HG03025 (cell line): Measurements from ENCODE around the gene ALKAL2.

Source experiments
- ATAC-seq: cut with Tn5 transposase; IDR thresholded peaks from one replicate; pipeline ENCODE4 v1.9.1; 2021; ENCODE audit warnings: mild to moderate bottlenecking, moderate library complexity; ENCODE audit not compliant: unreplicated experiment, low FRiP score

The ALKAL2 gene

GRCh38 chr2:295090-295489, 7.2 kb upstream of the ALKAL2 start:
- no peak for ATAC-seq

DNA sequence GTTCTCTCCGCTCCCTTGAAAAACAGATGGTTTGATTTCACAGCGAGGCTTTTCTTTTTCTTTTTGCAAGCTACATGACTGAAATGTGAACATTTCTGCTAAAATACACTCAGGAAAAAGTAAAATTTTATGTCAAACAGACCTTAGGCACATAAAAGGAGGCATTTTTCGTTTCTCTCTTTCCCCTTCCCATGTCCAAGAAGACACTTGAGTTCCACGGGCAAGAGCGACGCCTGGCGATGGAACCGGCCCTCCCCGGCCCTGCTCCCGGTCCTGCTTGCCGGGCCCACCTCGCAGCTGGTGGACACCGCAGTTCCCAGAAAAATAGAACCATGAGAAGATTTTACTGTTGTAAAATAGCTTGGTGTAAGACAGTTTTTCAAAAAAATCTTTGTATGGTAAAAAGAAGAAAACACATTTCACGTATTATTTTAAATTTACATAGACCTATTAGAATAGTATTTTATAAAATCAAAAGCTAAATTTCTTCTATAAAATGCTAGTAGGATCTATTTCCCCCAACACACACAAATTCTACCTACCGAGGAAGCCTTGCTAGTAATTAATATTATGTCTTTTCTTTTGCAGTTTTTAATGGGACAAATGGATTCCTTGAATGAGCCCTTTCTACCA, 2.3 kb upstream of the ALKAL2 start:
- no peak for ATAC-seq

DNA sequence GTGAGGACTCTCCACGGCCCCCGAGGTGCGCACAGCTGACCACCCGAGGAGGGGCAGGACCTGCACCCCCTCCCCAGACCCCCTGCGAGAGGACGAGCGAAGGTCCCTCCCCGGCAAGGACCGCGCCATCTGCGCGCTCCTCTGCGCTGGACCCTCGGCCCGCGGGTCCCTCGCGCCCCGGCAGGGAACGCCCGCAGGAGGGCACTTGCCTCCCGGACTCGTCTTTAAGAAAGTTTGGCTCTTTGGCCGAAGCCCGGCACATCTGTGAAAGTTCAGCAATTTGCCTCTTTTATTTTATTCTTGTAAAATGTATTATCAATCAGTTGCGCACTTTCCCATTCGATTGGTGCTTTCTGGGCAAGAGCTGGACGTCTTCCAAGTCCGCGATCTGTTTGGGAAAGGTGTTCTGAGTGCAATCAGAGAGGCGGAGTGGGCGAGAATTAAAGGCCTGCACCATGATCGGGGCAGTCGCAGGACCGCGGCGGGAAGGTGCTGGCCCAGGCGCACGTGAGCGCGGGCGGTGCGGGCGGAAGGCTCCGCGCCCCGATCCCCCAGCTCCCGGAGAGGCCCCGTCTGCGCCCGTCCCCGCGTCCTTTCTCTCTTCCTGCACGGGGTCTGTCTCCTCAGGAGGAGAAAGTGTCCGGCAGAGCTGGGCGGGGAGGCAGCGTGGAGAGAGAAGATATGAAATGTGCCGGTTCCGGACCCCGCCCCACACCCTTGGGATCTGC, 1.6 kb upstream of the ALKAL2 start:
- ATAC-seq, result no peak

- ATAC-seq, result no peak
These were observed 969 bp upstream of the ALKAL2 start for GRCh38 chr2:288758-289361.

DNA sequence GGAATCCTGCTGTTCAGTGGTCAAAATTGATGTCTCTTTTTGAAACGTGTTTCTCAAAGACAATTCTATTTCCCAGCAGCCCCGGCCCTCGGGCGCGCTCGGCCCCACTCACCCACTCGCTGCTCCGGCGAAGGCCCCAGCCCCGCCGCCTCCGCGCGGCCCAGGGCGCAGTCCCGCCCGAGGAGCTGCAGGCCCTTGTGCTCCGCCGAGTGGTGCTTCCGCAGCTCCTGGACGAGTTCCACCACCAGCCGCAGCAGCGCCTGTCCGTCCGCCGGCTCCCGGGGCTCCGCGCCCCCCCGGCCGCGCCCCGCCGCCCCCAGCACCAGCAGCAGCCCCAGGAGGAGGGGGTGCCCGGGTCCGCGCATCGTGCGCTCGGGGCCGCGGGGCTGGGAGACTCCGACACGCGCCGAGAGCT, 413 bp downstream of the ALKAL2 start:
- ATAC-seq, result peak; percentile 55

GRCh38 chr2:286774-287392, 1.0 kb downstream of the ALKAL2 start:
- peak; percentile 7 for ATAC-seq

GRCh38 chr2:286035-286434, 1.9 kb downstream of the ALKAL2 start:
- no peak for ATAC-seq

GRCh38 chr2:285531-285930, 2.4 kb downstream of the ALKAL2 start:
- no peak for ATAC-seq

DNA sequence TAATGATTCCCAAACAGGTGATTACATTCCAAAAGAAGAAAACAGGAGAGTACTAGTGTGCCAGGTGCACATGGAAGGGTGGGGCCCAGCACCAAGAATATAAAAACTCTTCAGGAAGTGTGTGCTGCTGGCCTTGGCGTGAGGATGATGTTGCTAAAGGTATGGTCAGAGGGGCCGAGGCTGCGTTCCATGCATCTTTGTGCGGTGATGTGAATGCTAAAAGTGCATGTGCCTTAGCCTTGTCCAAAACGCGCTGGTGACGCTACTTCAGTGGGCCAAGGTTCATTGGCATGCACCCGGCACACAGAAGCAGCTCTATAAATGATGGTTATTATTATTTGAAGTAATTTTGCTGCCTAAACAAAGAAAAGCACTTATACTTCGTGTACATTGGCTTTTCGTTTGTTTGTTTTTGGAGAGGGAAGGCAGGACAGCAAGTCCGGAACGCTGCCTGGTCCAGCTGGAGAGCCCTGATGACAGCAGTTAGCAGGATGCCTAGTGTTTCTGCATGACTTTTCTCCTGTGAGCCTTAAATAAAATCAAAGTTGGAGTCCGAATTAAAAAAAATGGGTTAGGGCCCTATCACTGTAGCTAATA, 2.9 kb downstream of the ALKAL2 start:
- no peak for ATAC-seq

DNA sequence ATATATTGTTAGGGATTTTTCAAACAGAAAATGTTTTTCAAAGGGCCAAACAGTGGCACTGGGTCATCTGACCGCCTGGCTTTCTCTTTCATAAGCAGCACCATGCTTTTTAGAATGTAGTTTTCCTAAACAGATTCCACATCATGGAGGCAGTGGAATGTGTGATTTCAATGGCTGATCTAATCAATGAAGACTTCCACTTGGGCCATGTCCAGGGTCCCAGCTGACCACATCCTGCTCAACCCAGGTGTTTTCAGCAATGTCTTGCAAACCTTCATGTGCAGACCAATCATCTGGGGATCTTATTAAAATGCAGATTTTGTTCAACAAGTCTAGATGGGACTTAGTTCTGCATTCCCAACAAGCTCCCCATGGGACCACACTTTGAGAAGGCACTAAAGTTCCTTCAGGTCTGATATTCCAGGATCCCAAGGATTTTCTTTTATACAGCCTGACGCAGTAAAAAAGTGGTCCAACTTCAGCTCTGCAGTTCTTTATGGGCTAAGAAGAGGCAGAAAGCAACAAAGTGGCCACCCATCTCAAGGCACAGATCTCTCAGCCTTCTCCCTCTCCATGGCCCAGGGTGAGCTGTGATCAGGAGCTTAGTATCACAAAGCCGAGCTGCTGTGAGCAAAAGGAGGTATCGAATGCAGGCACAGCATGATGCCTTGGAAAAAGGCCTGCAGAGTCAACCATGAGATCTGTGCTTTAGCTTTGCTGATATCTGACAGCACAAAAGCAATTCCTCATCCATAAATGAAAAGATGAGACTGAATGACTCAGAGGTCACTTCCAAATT, 3.7 kb downstream of the ALKAL2 start:
- no peak for ATAC-seq

DNA sequence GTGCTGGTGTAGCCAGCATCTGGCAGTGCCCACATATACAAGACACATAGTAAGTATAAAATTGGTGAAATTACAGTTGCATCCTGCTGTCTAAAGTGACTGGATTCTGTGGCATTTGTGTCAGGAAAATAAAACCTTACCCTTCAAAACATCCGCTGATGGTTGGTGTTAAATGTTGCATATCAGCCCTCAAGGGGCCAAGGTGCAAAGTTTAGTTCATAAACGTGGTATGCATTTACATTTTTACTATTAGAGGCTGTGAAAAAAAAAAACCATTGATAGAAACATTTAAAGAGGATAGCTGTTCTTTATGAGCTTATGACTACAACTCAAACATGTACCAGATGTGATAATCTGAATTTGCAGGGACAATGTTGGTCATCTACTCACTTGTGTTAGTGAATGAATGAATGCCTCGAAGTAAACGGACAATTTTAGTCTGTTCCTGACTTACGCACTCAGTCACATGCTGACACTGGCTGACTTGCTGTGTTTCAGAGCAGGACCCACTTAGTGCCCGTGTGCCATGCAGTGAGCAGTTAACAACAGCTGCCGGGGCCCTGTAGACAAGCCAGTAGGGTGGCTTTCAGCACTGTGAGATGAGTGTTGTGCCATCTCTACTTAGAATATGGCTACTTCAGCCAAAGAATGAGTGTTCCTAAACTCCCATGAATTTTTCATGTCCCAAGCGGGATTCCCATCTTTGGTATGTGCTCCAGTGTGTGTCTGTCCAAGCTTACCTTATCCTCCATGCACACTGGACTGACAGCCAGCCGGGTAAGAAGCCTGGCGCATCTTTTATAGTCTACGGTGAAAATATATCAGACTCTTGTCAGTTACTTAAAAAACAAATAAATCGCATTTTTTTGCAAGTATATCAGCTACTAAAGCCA, 5.3 kb downstream of the ALKAL2 start:
- no peak for ATAC-seq

GRCh38 chr2:281381-281780, 6.5 kb downstream of the ALKAL2 start:
- ATAC-seq, result no peak

GRCh38 chr2:280650-281110, 7.2 kb downstream of the ALKAL2 start:
- no peak for ATAC-seq

DNA sequence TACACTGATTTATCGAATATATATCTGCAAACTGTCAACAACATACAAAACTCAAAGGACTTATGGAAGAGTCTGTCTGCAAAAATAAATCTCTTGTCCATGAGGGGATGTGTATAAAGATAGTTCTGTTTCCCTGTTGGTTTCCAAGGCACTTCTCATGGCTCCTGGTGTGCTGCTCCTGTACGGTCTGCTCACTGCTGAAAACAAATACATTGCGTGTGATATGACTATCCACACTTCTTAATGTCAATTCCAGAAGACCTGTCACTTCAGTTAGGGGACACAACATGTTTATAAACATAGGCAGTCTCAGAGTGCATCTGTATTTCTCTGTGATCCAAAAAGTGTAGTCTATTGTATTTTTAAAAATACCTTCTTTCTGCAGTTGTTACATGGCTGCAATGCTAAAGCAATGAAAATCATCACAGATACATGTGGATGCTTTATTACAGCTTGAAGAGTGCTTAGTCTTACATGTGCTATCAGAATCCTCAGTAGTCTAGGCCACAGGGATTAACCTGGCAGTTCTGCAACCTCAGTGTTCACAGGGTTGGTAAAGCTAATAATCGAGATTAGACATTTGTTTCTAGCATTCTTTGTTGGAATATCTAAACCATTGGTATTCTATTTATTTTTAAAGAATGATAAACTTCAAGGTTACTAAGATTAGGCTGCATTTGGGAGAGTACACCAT, 7.8 kb downstream of the ALKAL2 start:
- no peak for ATAC-seq

DNA sequence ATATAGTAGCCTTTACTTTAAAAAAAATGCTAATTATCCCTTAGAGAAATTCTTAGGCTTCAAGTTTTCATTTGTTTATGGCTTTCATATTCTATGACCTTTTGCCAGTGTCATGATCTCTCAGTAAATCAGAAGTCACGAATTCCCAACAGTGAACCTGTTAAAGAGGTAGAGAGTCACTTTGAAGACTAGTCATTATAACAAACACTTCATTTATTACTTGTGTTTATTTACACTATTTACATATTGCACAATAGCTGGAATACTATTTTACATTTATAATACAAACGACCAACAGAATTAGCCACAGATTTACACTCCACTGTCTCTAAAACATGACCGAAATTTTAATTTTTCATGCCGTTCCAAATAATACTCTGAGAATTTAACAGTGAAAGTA, 8.5 kb downstream of the ALKAL2 start:
- no peak for ATAC-seq

DNA sequence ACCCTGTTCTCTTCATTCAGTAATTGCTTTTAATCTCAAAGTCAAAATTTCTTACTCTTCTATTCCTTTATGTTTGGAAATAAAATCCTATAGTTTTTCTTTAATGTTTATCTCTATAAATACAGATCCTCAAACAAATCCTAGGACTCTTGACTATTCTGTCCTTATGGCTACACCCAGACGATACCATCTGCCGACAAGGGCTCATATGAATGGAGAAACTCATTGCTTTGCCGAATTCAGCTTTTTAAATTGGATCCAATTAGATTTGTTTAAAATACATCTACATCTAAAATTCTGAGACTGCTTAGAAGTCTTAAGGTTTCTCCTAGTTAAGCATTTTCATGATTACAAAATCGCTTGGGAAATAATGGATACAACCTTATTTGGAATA, 9.0 kb downstream of the ALKAL2 start:
- no peak for ATAC-seq

GRCh38 chr2:278312-278926, 9.5 kb downstream of the ALKAL2 start:
- no peak for ATAC-seq

GRCh38 chr2:275466-275865, 12.4 kb downstream of the ALKAL2 start:
- ATAC-seq, result peak; percentile 98
